IMR-90 (cell line): Measurements from ENCODE around the gene FAM114A2. TPM values are rescaled to one million over a fixed set of nuclear protein-coding genes. Genes with fewer than 3 reads are reported as not detected.

Experiments
- ATAC-seq: fragments of 200-7000 bp; cut with Tn5 transposase; 2 replicates; pipeline ENCODE4 v1.9.1; 2020; ENCODE audit warnings: low read depth, mild to moderate bottlenecking, moderate library complexity
- BruUV-seq: library from RNA; stranded (reverse); fragments of 400-500 nt; replicated peaks from 2 replicates; lab custom pipeline; 2021; lab: Mats Ljungman, UMichigan
- CTCF ChIA-PET: fragments of 300-600 bp; formaldehyde crosslinking; extraction: SDS; loops from one replicate; lab custom pipeline; 2021; ENCODE audit warnings: antibody characterized with exemption; lab: Yijun Ruan, JAX
- POLR2A ChIA-PET: fragments of 300-600 bp; sonication (Branson Sonifier 250); formaldehyde crosslinking; loops from one replicate; lab custom pipeline; 2022; ENCODE audit warnings: antibody characterized with exemption; ENCODE audit not compliant: unreplicated experiment; lab: Charles Lee
- DNase-seq: peaks from one replicate; pipeline ENCODE4 v3.0.0; 2013
- H2AFZ ChIP-seq: replicated peaks from 2 replicates; pipeline ENCODE3; 2013; ENCODE audit warnings: low read length, mild to moderate bottlenecking; ENCODE audit not compliant: poor library complexity
- H2AK5ac ChIP-seq: 2 replicates; pipeline ENCODE4 v1.6.1; 2013; ENCODE audit warnings: low read depth, low read length, inconsistent platforms
- H2AK9ac ChIP-seq: replicated peaks from 2 replicates; pipeline ENCODE3; 2013; ENCODE audit warnings: mild to moderate bottlenecking, low read depth, low read length, moderate library complexity; ENCODE audit not compliant: poor library complexity
- H2BK120ac ChIP-seq: 2 replicates; pipeline ENCODE4 v1.6.1; 2013; ENCODE audit warnings: low read depth, low read length, inconsistent platforms
- H2BK15ac ChIP-seq: 3 replicates; pipeline ENCODE4 v1.6.1; 2013; ENCODE audit warnings: low read depth, low read length, inconsistent platforms
- H2BK20ac ChIP-seq: 2 replicates; pipeline ENCODE4 v1.6.1; 2013; ENCODE audit warnings: low read depth, mild to moderate bottlenecking, inconsistent platforms, low read length, moderate library complexity
- H2BK5ac ChIP-seq: 2 replicates; pipeline ENCODE4 v1.6.1; 2013; ENCODE audit warnings: mild to moderate bottlenecking, low read depth, low read length, inconsistent platforms; ENCODE audit not compliant: poor library complexity, severe bottlenecking
- H3K14ac ChIP-seq: replicated peaks from 2 replicates; pipeline ENCODE4 v1.6.1; 2013; ENCODE audit warnings: low read depth, low read length, inconsistent platforms
- H3K18ac ChIP-seq: 2 replicates; pipeline ENCODE4 v1.6.1; 2013; ENCODE audit warnings: low read depth, low read length, control low read depth
- H3K23ac ChIP-seq: 2 replicates; pipeline ENCODE4 v1.6.1; 2013; ENCODE audit warnings: low read depth, low read length, inconsistent platforms
- H3K27ac ChIP-seq: 2 replicates; pipeline ENCODE4 v1.5.1; 2013; ENCODE audit warnings: mild to moderate bottlenecking, control low read depth, low read length; ENCODE audit not compliant: insufficient read depth
- H3K27me3 ChIP-seq: 2 replicates; pipeline ENCODE4 v1.6.1; 2013; ENCODE audit warnings: low read length; ENCODE audit not compliant: control insufficient read depth, insufficient read depth
- H3K36me3 ChIP-seq: 2 replicates; pipeline ENCODE4 v1.6.1; 2013; ENCODE audit warnings: low read length, mixed read lengths; ENCODE audit not compliant: control insufficient read depth, insufficient read depth
- H3K4ac ChIP-seq: 2 replicates; pipeline ENCODE4 v1.6.1; 2013; ENCODE audit warnings: low read depth, low read length, inconsistent platforms
- H3K4me1 ChIP-seq: 2 replicates; pipeline ENCODE4 v1.6.1; 2013; ENCODE audit warnings: low read length, mixed read lengths; ENCODE audit not compliant: control insufficient read depth, insufficient read depth
- H3K4me2 ChIP-seq: 2 replicates; pipeline ENCODE4 v1.6.1; 2013; ENCODE audit warnings: low read depth, mild to moderate bottlenecking, control low read depth, low read length, moderate library complexity
- H3K4me3 ChIP-seq: 2 replicates; pipeline ENCODE4 v1.5.1; 2013; ENCODE audit warnings: low read depth, mild to moderate bottlenecking, control low read depth, low read length, moderate library complexity; ENCODE audit not compliant: insufficient read depth
- H3K56ac ChIP-seq: 2 replicates; pipeline ENCODE4 v1.6.1; 2013; ENCODE audit warnings: low read length, inconsistent platforms; ENCODE audit not compliant: insufficient read depth; ENCODE audit errors: extremely low read depth
- H3K79me1 ChIP-seq, 2 experiments: 2 replicates each; pipeline ENCODE4 v1.6.1; 2013; ENCODE audit warnings: low read length in 2 of 2, inconsistent platforms in 1 of 2, low read depth in 1 of 2
- H3K9ac ChIP-seq: 2 replicates; pipeline ENCODE4 v1.6.1; 2013; ENCODE audit warnings: low read depth, low read length, control low read depth
- H3K9me1 ChIP-seq: 2 replicates; pipeline ENCODE4 v1.6.1; 2013; ENCODE audit warnings: low read length, inconsistent platforms; ENCODE audit not compliant: insufficient read depth
- H3K9me3 ChIP-seq: 2 replicates; pipeline ENCODE4 v1.6.1; 2013; ENCODE audit warnings: low read length; ENCODE audit not compliant: control insufficient read depth, insufficient read depth
- H4K20me1 ChIP-seq: 2 replicates; pipeline ENCODE4 v1.6.1; 2013; ENCODE audit warnings: low read length, inconsistent platforms; ENCODE audit not compliant: insufficient read depth
- H4K5ac ChIP-seq: 2 replicates; pipeline ENCODE4 v1.6.1; 2013; ENCODE audit warnings: mild to moderate bottlenecking, low read depth, low read length, control low read depth
- H4K8ac ChIP-seq, 2 experiments: 2 replicates each; pipeline ENCODE4 v1.6.1; 2013; ENCODE audit warnings: low read depth in 2 of 2, low read length in 2 of 2, control low read depth in 1 of 2, inconsistent platforms in 1 of 2
- H4K91ac ChIP-seq: 2 replicates; pipeline ENCODE4 v1.6.1; 2013; ENCODE audit warnings: low read depth, low read length, inconsistent platforms; ENCODE audit not compliant: insufficient read depth
- CHD1 ChIP-seq: IDR thresholded peaks from 2 replicates; pipeline ENCODE4 v1.6.1; 2012; ENCODE audit warnings: low read depth, low read length, improper control_type of control experiment
- MAFK ChIP-seq: IDR thresholded peaks from 2 replicates; pipeline ENCODE4 v1.6.1; 2012; ENCODE audit warnings: low read depth, low read length, improper control_type of control experiment
- WGBS, 2 experiments: methylation state at CpG; one replicate each; pipeline versions ENCODE4 v1.1.5 to v1.1.7; 2013; ENCODE audit warnings: missing lambda C conversion rate in 2 of 2; ENCODE audit not compliant: insufficient read length in 1 of 2; ENCODE audit errors: extremely low coverage in 2 of 2; 5-methylcytosine and 5-hydroxymethylcytosine counted together
- dilution Hi-C: fragments of 300-500 bp; cut with HindIII; formaldehyde crosslinking; loops from one replicate; pipeline ENCODE4 v1.14.3; 2018; ENCODE audit warnings: low sequenced_read_pairs; ENCODE audit not compliant: unreplicated experiment
- in situ Hi-C: fragments of 300-500 bp; cut with MboI; formaldehyde crosslinking; loops from 3 replicates; pipeline ENCODE4 v1.14.3; 2019; ENCODE audit warnings: low sequenced_read_pairs, inconsistent platforms, mixed read lengths
- intact Hi-C: fragments of 100-400 bp; cut with micrococcal nuclease; formaldehyde crosslinking; loops from 2 replicates; pipeline ENCODE4 v1.10.0; 2022
- polyA plus RNA-seq, 3 experiments: library from polyadenylated mRNA; depleted of rRNA; stranded (reverse); fragments of >200 nt; gene quantifications; 2 replicates each; pipeline ENCODE4 v1.2.3, GENCODE V29; 2012; ENCODE audit warnings: low replicate concordance in 1 of 3
- total RNA-seq: library from RNA; depleted of rRNA; stranded (reverse); fragments of >200 nt; gene quantifications from 2 replicates; pipeline ENCODE4 v1.2.3, GENCODE V29; 2012

Gene FAM114A2
- total and polyA plus RNA-seq, 2 of the 4 experiments (the other 2 are of a cell fraction), result 13.2 to 41.2 TPM

DNA sequence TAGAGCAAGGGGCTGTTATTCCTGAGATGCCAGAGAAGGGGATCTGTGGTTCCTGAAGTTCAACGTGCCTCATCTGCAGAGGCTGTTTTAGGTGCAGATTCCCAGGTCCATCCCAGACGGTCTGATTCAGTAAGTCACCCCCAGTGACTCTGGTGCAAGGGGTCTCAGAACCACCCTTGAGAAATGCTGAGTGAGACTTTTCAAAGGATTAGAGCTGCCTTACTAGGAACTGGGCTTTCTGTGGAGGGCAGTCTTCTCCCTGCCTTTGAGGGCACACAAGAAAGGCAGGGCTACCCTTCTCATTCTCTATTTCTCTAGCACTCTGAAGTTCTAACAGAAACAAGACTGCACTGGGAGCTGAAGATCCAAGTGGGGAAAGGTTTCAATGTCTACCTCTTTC, 66.5 kb downstream of the FAM114A2 start:
- no peak overlapping the region for H2BK20ac ChIP-seq
- WGBS, 2 experiments, result 31% methylated on average over 2 of the region's 2 CpGs; no CpG with 5 or more reads in 1 of the 2 experiments

More for the DNA sequence above, 66.5 kb downstream of the FAM114A2 start:
- Histone ChIP-seq H3K23ac (no peak overlapping the region), H3K4me1 (no peaks in the 10 kb centered on the region), H3K56ac (no peak overlapping the region), H3K9me1 (no peaks in the 10 kb centered on the region), H3K27ac (no peak overlapping the region), H2BK15ac (no peak overlapping the region), H4K5ac (no peak overlapping the region), H3K18ac (no peak overlapping the region), H2BK120ac (no peak overlapping the region), H2AK9ac (no peak overlapping the region), H3K9me3 (no peaks in the 10 kb centered on the region), H4K8ac (no peak overlapping the region), H3K14ac (no peak overlapping the region), H3K36me3 (no peaks in the 10 kb centered on the region), H2AFZ (no peak overlapping the region), H3K9ac (no peak overlapping the region), H2BK5ac (no peak overlapping the region), H3K79me1 (no peaks in the 10 kb centered on the region), H3K27me3 (peaks cover 20% of the 10 kb centered on the region), H3K4me2 (no peak overlapping the region), H4K91ac (no peak overlapping the region), H4K20me1 (no peaks in the 10 kb centered on the region), H3K4me3 (no peak overlapping the region), H3K4ac (no peak overlapping the region), H2AK5ac (no peak overlapping the region)
- no TSS peak for BruUV-seq
- intact Hi-C loops (loop anchor here (5.0 kb wide), 1 partner anchor 490 kb away; no protein-coding TSS in a partner anchor), in situ Hi-C loops (no loop called here), dilution Hi-C loops (no loop called here)
- no peak for DNase-seq
- no peak for ATAC-seq
- CTCF ChIA-PET, result no interaction called here
- POLR2A ChIA-PET, result no interaction called here
- TF ChIP-seq MAFK, result peak; percentile 29; the same call in 1 of the 2 replicates
- no peak for TF ChIP-seq CHD1
